ENCODE measurements around the gene SP3.

- TF ChIP-seq CTCF (IDR thresholded peaks at IDR 0.05) (no peak), KDM1A (IDR thresholded peaks at IDR 0.05; ENCODE audit: low read depth) (no peak), KDM5A (IDR thresholded peaks at IDR 0.05) (no peak), REST (IDR thresholded peaks at IDR 0.05) (no peak), POLR2A (IDR thresholded peaks at IDR 0.05; ENCODE audit: low read length) (no peak), EP300 (IDR thresholded peaks at IDR 0.05) (no peak), ELK1 (IDR thresholded peaks at IDR 0.05; ENCODE audit: low read depth, low read length) (no peak), RNF2 (IDR thresholded peaks at IDR 0.05; ENCODE audit: borderline replicate concordance, low read depth) (no peak), JUN (IDR thresholded peaks at IDR 0.05) (no peak), E2F6 (IDR thresholded peaks at IDR 0.05; ENCODE audit: borderline replicate concordance, low read depth) (no peak), USF2 (IDR thresholded peaks at IDR 0.05) (no peak)
Measured at GRCh38 chr2:173957517-173957916, 7.7 kb downstream of the SP3 start.
